Measurements from ENCODE around the gene POLR2M.

GRCh38 chr15:57747206-57747896 lies 40.8 kb downstream of the POLR2M start:
- no peak for TF ChIP-seq CTCF (IDR thresholded peaks at IDR 0.05; ENCODE audit: insufficient read depth, low read length, poor library complexity, severe bottlenecking)
- TF ChIP-seq EZH2phosphoT487 (conservative IDR thresholded peaks at IDR 0.05; ENCODE audit: low read length), result no peak

All from SU-DHL-6 (cell line).